H9 (cell line): ENCODE measurements around the gene CHN2. TPM values are rescaled to one million over a fixed set of nuclear protein-coding genes. Genes with fewer than 3 reads are reported as not detected.

Experiments
- DNase-seq: peaks from one replicate; pipeline ENCODE4 v3.0.0-alpha.2; 2017
- H2AFZ ChIP-seq: one replicate; pipeline ENCODE4 v1.6.1; 2013; ENCODE audit warnings: mild to moderate bottlenecking, low read length, control low read depth, moderate library complexity
- H2AK5ac ChIP-seq: 2 replicates; pipeline ENCODE4 v1.6.1; 2013; ENCODE audit warnings: low read length, control low read depth, mixed read lengths; ENCODE audit not compliant: insufficient read length
- H2BK120ac ChIP-seq: one replicate; pipeline ENCODE4 v1.6.1; 2013; ENCODE audit warnings: low read depth, mild to moderate bottlenecking, low read length, control low read depth, inconsistent platforms; ENCODE audit not compliant: poor library complexity, severe bottlenecking
- H2BK12ac ChIP-seq: 2 replicates; pipeline ENCODE4 v1.6.1; 2013; ENCODE audit warnings: low read length, control low read depth, mixed read lengths, low read depth; ENCODE audit not compliant: insufficient read length
- H2BK15ac ChIP-seq: 2 replicates; pipeline ENCODE4 v1.6.1; 2013; ENCODE audit warnings: low read depth, low read length, control low read depth
- H2BK20ac ChIP-seq: one replicate; pipeline ENCODE4 v1.6.1; 2013; ENCODE audit warnings: low read depth, mild to moderate bottlenecking, low read length, control low read depth, inconsistent platforms; ENCODE audit not compliant: poor library complexity, severe bottlenecking
- H2BK5ac ChIP-seq: 2 replicates; pipeline ENCODE4 v1.6.1; 2013; ENCODE audit warnings: low read length, control low read depth, mixed read lengths; ENCODE audit not compliant: insufficient read length
- H3K14ac ChIP-seq: 2 replicates; pipeline ENCODE4 v1.6.1; 2013; ENCODE audit warnings: low read length, control low read depth; ENCODE audit not compliant: insufficient read depth
- H3K18ac ChIP-seq: 2 replicates; pipeline ENCODE4 v1.6.1; 2013; ENCODE audit warnings: low read depth, mild to moderate bottlenecking, mixed read lengths, low read length, control low read depth; ENCODE audit not compliant: insufficient read length
- H3K23ac ChIP-seq: 2 replicates; pipeline ENCODE4 v1.6.1; 2013; ENCODE audit warnings: low read length, control low read depth, mixed read lengths, low read depth; ENCODE audit not compliant: insufficient read length
- H3K23me2 ChIP-seq: 2 replicates; pipeline ENCODE4 v1.6.1; 2013; ENCODE audit warnings: low read depth, mild to moderate bottlenecking, mixed read lengths, low read length, control low read depth; ENCODE audit not compliant: insufficient read length, poor library complexity, severe bottlenecking
- H3K27ac ChIP-seq: 2 replicates; pipeline ENCODE4 v1.5.1; 2013; ENCODE audit warnings: low read length, control low read depth, mixed read lengths, low read depth; ENCODE audit not compliant: insufficient read length
- H3K27me3 ChIP-seq: 2 replicates; pipeline ENCODE4 v1.6.1; 2013; ENCODE audit warnings: low read length, control low read depth, inconsistent platforms; ENCODE audit not compliant: insufficient read depth
- H3K4ac ChIP-seq: 2 replicates; pipeline ENCODE4 v1.6.1; 2013; ENCODE audit warnings: low read depth, mild to moderate bottlenecking, control low read depth, inconsistent platforms, low read length, moderate library complexity
- H3K4me1 ChIP-seq: 2 replicates; pipeline ENCODE4 v1.6.1; 2013; ENCODE audit warnings: low read length, control low read depth, inconsistent platforms; ENCODE audit not compliant: insufficient read depth
- H3K4me2 ChIP-seq: 2 replicates; pipeline ENCODE4 v1.6.1; 2013; ENCODE audit warnings: low read length, control low read depth, mixed read lengths; ENCODE audit not compliant: insufficient read length, insufficient read depth
- H3K56ac ChIP-seq: 2 replicates; pipeline ENCODE4 v1.6.1; 2013; ENCODE audit warnings: low read depth, mild to moderate bottlenecking, mixed read lengths, low read length, control low read depth; ENCODE audit not compliant: insufficient read length
- H3K79me1 ChIP-seq: 2 replicates; pipeline ENCODE4 v1.6.1; 2013; ENCODE audit warnings: low read depth, mild to moderate bottlenecking, moderate library complexity, low read length, control low read depth, inconsistent platforms; ENCODE audit not compliant: insufficient read depth, poor library complexity, severe bottlenecking
- H3K79me2 ChIP-seq: 2 replicates; pipeline ENCODE4 v1.6.1; 2013; ENCODE audit warnings: low read length, control low read depth, inconsistent platforms; ENCODE audit not compliant: insufficient read depth
- H3K9ac ChIP-seq: 2 replicates; pipeline ENCODE4 v1.6.1; 2013; ENCODE audit warnings: low read length, control low read depth, mixed read lengths; ENCODE audit not compliant: insufficient read length; ENCODE audit errors: extremely low read depth
- H3K9me3 ChIP-seq: one replicate; pipeline ENCODE4 v1.6.1; 2013; ENCODE audit warnings: low read depth, low read length, inconsistent platforms; ENCODE audit not compliant: control insufficient read depth
- H3T11ph ChIP-seq: one replicate; pipeline ENCODE4 v1.6.1; 2013; ENCODE audit warnings: mild to moderate bottlenecking, low read length, control low read depth, inconsistent platforms
- H4K20me1 ChIP-seq: one replicate; pipeline ENCODE4 v1.6.1; 2013; ENCODE audit not compliant: control insufficient read depth, insufficient read length, insufficient read depth
- H4K5ac ChIP-seq: 2 replicates; pipeline ENCODE4 v1.6.1; 2013; ENCODE audit warnings: low read depth, mild to moderate bottlenecking, mixed read lengths, low read length, control low read depth; ENCODE audit not compliant: insufficient read length
- H4K8ac ChIP-seq: replicated peaks from 2 replicates; pipeline ENCODE4 v1.6.1; 2013; ENCODE audit warnings: low read length, control low read depth, mixed read lengths, low read depth; ENCODE audit not compliant: insufficient read length
- H4K91ac ChIP-seq: 2 replicates; pipeline ENCODE4 v1.6.1; 2013; ENCODE audit warnings: low read depth, mild to moderate bottlenecking, moderate library complexity, mixed read lengths, low read length, control low read depth; ENCODE audit not compliant: insufficient read length
- H3K27ac Mint-ChIP-seq, 3 experiments: 2 replicates in 2 of 3; 3 replicates in 1 of 3; pipeline ENCODE4 v1.8.0; 2020 to 2021; ENCODE audit warnings: mixed read lengths in 3 of 3, mild to moderate bottlenecking in 1 of 3, moderate library complexity in 1 of 3
- H3K27me3 Mint-ChIP-seq: 2 replicates; pipeline ENCODE4 v1.8.0; 2021; ENCODE audit warnings: low read depth, mild to moderate bottlenecking, moderate library complexity, mixed read lengths
- H3K36me3 Mint-ChIP-seq, 3 experiments: 2 replicates in 2 of 3; 3 replicates in 1 of 3; pipeline ENCODE4 v1.8.0; 2020 to 2021; ENCODE audit warnings: low read depth in 3 of 3, mixed read lengths in 3 of 3; ENCODE audit not compliant: insufficient read depth in 1 of 3
- H3K4me1 Mint-ChIP-seq, 2 experiments: 2 replicates each; pipeline ENCODE4 v1.8.0; 2020; ENCODE audit warnings: mixed read lengths in 2 of 2
- H3K4me3 Mint-ChIP-seq, 2 experiments: 2 replicates in 1 of 2; 3 replicates in 1 of 2; pipeline ENCODE4 v1.8.0; 2020 to 2021; ENCODE audit warnings: mild to moderate bottlenecking in 2 of 2, mixed read lengths in 2 of 2, moderate library complexity in 1 of 2
- H3K9me3 Mint-ChIP-seq, 2 experiments: 2 replicates in 1 of 2; 3 replicates in 1 of 2; pipeline ENCODE4 v1.8.0; 2020; ENCODE audit warnings: mild to moderate bottlenecking in 2 of 2, mixed read lengths in 2 of 2, moderate library complexity in 1 of 2
- CTCF ChIP-seq: fragments of 200-600 bp; sonication (generic); conservative IDR thresholded peaks from 3 replicates; pipeline ENCODE4 v1.8.0; 2021; ENCODE audit warnings: antibody characterized with exemption, mild to moderate bottlenecking
- WGBS: extraction: QIAGEN DNeasy Blood & Tissue Kit; methylation state at CpG from one replicate; pipeline ENCODE4 v1.1.7; 2013; ENCODE audit warnings: missing lambda C conversion rate, low lambda C conversion rate, mixed read lengths; ENCODE audit not compliant: insufficient read length; ENCODE audit errors: extremely low coverage; 5-methylcytosine and 5-hydroxymethylcytosine counted together
- total RNA-seq: library from RNA; stranded (reverse); gene quantifications from 2 replicates; pipeline ENCODE4 v1.2.1, GENCODE V29; 2021

Gene CHN2
- total RNA-seq, 1 experiment from 2014 or later: 3.3 TPM

- Mint-ChIP-seq H3K36me3 (no peaks in the 10 kb centered on the region), H3K27me3 (no peaks in the 10 kb centered on the region; the same call in 1 of the 2 replicates), H3K4me3 (no peak overlapping the region), H3K27ac (no peak overlapping the region; a peak in 1 of 7 replicates), H3K4me1 (peaks cover 2 to 6% of the 10 kb centered on the region in 2 experiments), H3K9me3 (no peaks in the 10 kb centered on the region)
- Histone ChIP-seq H3K23ac (no peak overlapping the region), H4K5ac (no peak overlapping the region), H2AK5ac (no peak overlapping the region), H3K27ac (no peak overlapping the region), H4K91ac (no peak overlapping the region), H2BK5ac (no peak overlapping the region), H3K4me2 (no peak overlapping the region), H3K79me1 (no peaks in the 10 kb centered on the region), H2BK12ac (no peak overlapping the region), H2BK15ac (no peak overlapping the region), H3K9ac (no peak overlapping the region), H4K8ac (no peak overlapping the region), H2BK120ac (no peak overlapping the region), H3K79me2 (no peaks in the 10 kb centered on the region), H3K9me3 (no peaks in the 10 kb centered on the region), H3K56ac (no peak overlapping the region), H2AFZ (no peak overlapping the region), H3K27me3 (no peaks in the 10 kb centered on the region), H3K18ac (no peak overlapping the region), H3K4ac (no peak overlapping the region), H3K4me1 (no peaks in the 10 kb centered on the region; the same call in 1 of the 2 replicates), H4K20me1 (no peaks in the 10 kb centered on the region), H3K23me2 (peaks cover 5% of the 10 kb centered on the region), H2BK20ac (no peak overlapping the region), H3T11ph (no peak overlapping the region), H3K14ac (no peak overlapping the region)
- no peak for DNase-seq
- no peak for TF ChIP-seq CTCF
- no CpG with 5 or more reads among the region's 3 CpGs for WGBS
These were observed 269.1 kb downstream of the CHN2 start for GRCh38 chr7:29463504-29464158.
